Measurements from ENCODE around the gene EXOC3L2. TPM values are rescaled to one million over a fixed set of nuclear protein-coding genes. Genes with fewer than 3 reads are reported as not detected.

The EXOC3L2 gene
- total and polyA plus RNA-seq, 10 of the 15 experiments (the other 5 are each of a cell fraction or from before 2014, with no cell fraction given) = not detected

- no peak for TF ChIP-seq WRNIP1 (IDR thresholded peaks at IDR 0.05; ENCODE audit: borderline replicate concordance, low read depth, low read length)
- TF ChIP-seq NFXL1 (IDR thresholded peaks at IDR 0.05; ENCODE audit: borderline replicate concordance) = no peak
- TF ChIP-seq HDAC6 (IDR thresholded peaks at IDR 0.05; ENCODE audit: unreplicated experiment) = no peak
- TF ChIP-seq CTCF (IDR thresholded peaks at IDR 0.05 in 2 of 3, conservative IDR thresholded peaks at IDR 0.05 in 1 of 3; ENCODE audit: control insufficient read depth in 2 of 3, extremely low read depth in 1 of 3, insufficient read depth in 1 of 3, low read depth in 3 of 3, low read length in 3 of 3) = peak in 2 of 3 experiments; percentile 41 to 51; a peak in 4 of 6 replicates
- no peak for TF ChIP-seq EED (IDR thresholded peaks at IDR 0.05; ENCODE audit: low read depth)
- 0 out of 2 replicates have a peak, but pooled peaks have one; percentile 30 for TF ChIP-seq BMI1 (IDR thresholded peaks at IDR 0.05; ENCODE audit: borderline replicate concordance)
These were observed 8.9 kb upstream of the EXOC3L2 start (continued) for GRCh38 chr19:45254044-45254531.

- ATAC-seq (no peak), DNase-seq (ENCODE audit: low read depth, low spot score) (no peak), FAIRE-seq (no peak)
- Histone ChIP-seq H4K20me1 (ENCODE audit: control insufficient read depth, insufficient read depth) (no peaks in the 10 kb centered on the region), H3K9me3 (replicated peaks; ENCODE audit: control insufficient read depth, insufficient read depth, low read length) (no peaks in the 10 kb centered on the region), H3K36me3 (ENCODE audit: control insufficient read depth in 2 of 2, insufficient read depth in 2 of 2, low read length in 1 of 2) (peaks cover 0 to 4% of the 10 kb centered on the region in 2 experiments; a peak in 1 of 4 replicates), H3K79me2 (ENCODE audit: control insufficient read depth, insufficient read depth, low read length) (peaks cover 24% of the 10 kb centered on the region), H3K9ac (ENCODE audit: control insufficient read depth, insufficient read depth, low read length) (no peak overlapping the region), H3K27me3 (replicated peaks in 1 of 2; ENCODE audit: control insufficient read depth in 2 of 2, insufficient read depth in 2 of 2, low read length in 1 of 2) (no peaks in the 10 kb centered on the region), H2AFZ (ENCODE audit: control insufficient read depth, low read depth, low read length) (no peak overlapping the region), H3K27ac (ENCODE audit: control insufficient read depth, insufficient read depth) (no peak overlapping the region; the same call in 1 of the 2 replicates), H3K4me1 (ENCODE audit: control insufficient read depth, insufficient read depth, low read length) (peaks cover 15% of the 10 kb centered on the region), H3K4me3 (peak overlapping the region; percentile 98), H3K4me2 (ENCODE audit: control insufficient read depth, insufficient read depth) (peak overlapping the region; percentile 81)
- RAD21 ChIA-PET (ENCODE audit: unreplicated experiment) = no interaction called here
- POLR2A ChIA-PET = no interaction called here
- in situ Hi-C loops (cut with MboI) = no loop called here
- TSS peak; percentile 35 for BruUV-seq (replicated peaks)
- SMC1A ChIA-PET (ENCODE audit: uncharacterized antibody, unreplicated experiment) = no interaction called here
- intact Hi-C loops (cut with micrococcal nuclease; ENCODE audit: unreplicated experiment) = loop anchor here (5.0 kb wide), 1 partner anchor 84 kb away; no protein-coding TSS in a partner anchor
- CTCF ChIA-PET = interaction anchor here (0.6 to 1.4 kb wide), 4 partner anchors 33 to 565 kb away, joined by 3 to 6 read pairs (median 4); no protein-coding TSS in a partner anchor
- 34% methylated on average over 12 of the region's 12 CpGs for WGBS (ENCODE audit: insufficient coverage, insufficient replicate concordance, low lambda C conversion rate, missing lambda C conversion rate)
- TF ChIP-seq RCOR1 (conservative IDR thresholded peaks at IDR 0.05; ENCODE audit: low read depth, low read length) (no peak), EP300 (IDR thresholded peaks at IDR 0.05; ENCODE audit: borderline replicate concordance in 1 of 2, control insufficient read depth in 1 of 2, low read depth in 2 of 2, low read length in 2 of 2) (no peak), PML (IDR thresholded peaks at IDR 0.05; ENCODE audit: low read length) (no peak), BMI1 (IDR thresholded peaks at IDR 0.05; ENCODE audit: borderline replicate concordance) (no peak), ZSCAN29 (IDR thresholded peaks at IDR 0.05) (no peak), RELB (IDR thresholded peaks at IDR 0.05; ENCODE audit: low read depth) (no peak), E2F8 (IDR thresholded peaks at IDR 0.05; ENCODE audit: low read depth, partially characterized antibody) (no peak), TARDBP (IDR thresholded peaks at IDR 0.05; ENCODE audit: borderline replicate concordance) (no peak)
These were observed 8.3 kb upstream of the EXOC3L2 start for GRCh38 chr19:45253396-45254027.

Data from GM12878 (cell line).